Rectal smooth muscle tissue (tissue), 1 donor: Measurements from ENCODE around the gene TUBB6.
A peak's percentile ranks its signal among the peaks of the same experiment; 100 is the strongest.

Source experiments
- H3K27ac ChIP-seq: one replicate; pipeline ENCODE4 v1.7.0; 2013; ENCODE audit warnings: low read depth, low read length, inconsistent platforms
- H3K27me3 ChIP-seq: one replicate; pipeline ENCODE4 v1.7.0; 2013; ENCODE audit warnings: low read length; ENCODE audit not compliant: control insufficient read depth, insufficient read depth
- H3K36me3 ChIP-seq: one replicate; pipeline ENCODE4 v1.7.0; 2013; ENCODE audit warnings: low read length; ENCODE audit not compliant: control insufficient read depth, insufficient read depth
- H3K4me1 ChIP-seq: one replicate; pipeline ENCODE4 v1.7.0; 2013; ENCODE audit warnings: low read length; ENCODE audit not compliant: control insufficient read depth, insufficient read depth
- H3K4me3 ChIP-seq: one replicate; pipeline ENCODE4 v1.7.0; 2013; ENCODE audit warnings: low read length
- H3K9ac ChIP-seq: one replicate; pipeline ENCODE4 v1.7.0; 2013; ENCODE audit warnings: low read length

TUBB6 gene

GRCh38 chr18:12310762-12311161, 2.7 kb downstream of the TUBB6 start:
- Histone ChIP-seq H3K27me3 (no peaks in the 10 kb centered on the region), H3K4me1 (peaks cover 38% of the 10 kb centered on the region), H3K9ac (no peak overlapping the region), H3K4me3 (no peak overlapping the region), H3K36me3 (no peaks in the 10 kb centered on the region), H3K27ac (peak overlapping the region; percentile 64)

- H3K4me1 ChIP-seq = peaks cover 49% of the 10 kb centered on the region
- H3K9ac ChIP-seq = no peak overlapping the region
- H3K27me3 ChIP-seq = no peaks in the 10 kb centered on the region
- peak overlapping the region; percentile 76 for H3K27ac ChIP-seq
- peaks cover 1% of the 10 kb centered on the region for H3K36me3 ChIP-seq
- H3K4me3 ChIP-seq = no peak overlapping the region
Measured at GRCh38 chr18:12312976-12313375, 4.9 kb downstream of the TUBB6 start.

GRCh38 chr18:12313530-12314245, 5.6 kb downstream of the TUBB6 start:
- H3K9ac ChIP-seq = no peak overlapping the region
- peaks cover 56% of the 10 kb centered on the region for H3K4me1 ChIP-seq
- no peak overlapping the region for H3K4me3 ChIP-seq
- no peaks in the 10 kb centered on the region for H3K27me3 ChIP-seq
- H3K27ac ChIP-seq = peak overlapping the region; percentile 76
- H3K36me3 ChIP-seq = peaks cover 3% of the 10 kb centered on the region

- Histone ChIP-seq H3K27ac (peak overlapping the region; percentile 84), H3K27me3 (no peaks in the 10 kb centered on the region), H3K4me1 (peaks cover 55% of the 10 kb centered on the region), H3K4me3 (no peak overlapping the region), H3K36me3 (peaks cover 3% of the 10 kb centered on the region), H3K9ac (no peak overlapping the region)
Measured at GRCh38 chr18:12314591-12315305, 6.7 kb downstream of the TUBB6 start.

GRCh38 chr18:12315490-12315889, 7.4 kb downstream of the TUBB6 start:
- peaks cover 51% of the 10 kb centered on the region for H3K4me1 ChIP-seq
- no peak overlapping the region for H3K4me3 ChIP-seq
- H3K27ac ChIP-seq = peak overlapping the region; percentile 84
- H3K9ac ChIP-seq = no peak overlapping the region
- H3K27me3 ChIP-seq = no peaks in the 10 kb centered on the region
- H3K36me3 ChIP-seq = peaks cover 3% of the 10 kb centered on the region

GRCh38 chr18:12315911-12316310, 7.9 kb downstream of the TUBB6 start:
- H3K27ac ChIP-seq = peak overlapping the region; percentile 84
- H3K4me3 ChIP-seq = no peak overlapping the region
- no peak overlapping the region for H3K9ac ChIP-seq
- H3K4me1 ChIP-seq = peaks cover 49% of the 10 kb centered on the region
- peaks cover 3% of the 10 kb centered on the region for H3K36me3 ChIP-seq
- H3K27me3 ChIP-seq = no peaks in the 10 kb centered on the region

- no peak overlapping the region for H3K9ac ChIP-seq
- H3K4me1 ChIP-seq = peaks cover 49% of the 10 kb centered on the region
- no peaks in the 10 kb centered on the region for H3K27me3 ChIP-seq
- H3K4me3 ChIP-seq = no peak overlapping the region
- H3K27ac ChIP-seq = peak overlapping the region; percentile 84
- H3K36me3 ChIP-seq = peaks cover 7% of the 10 kb centered on the region
Measured at GRCh38 chr18:12317664-12318333, 9.8 kb downstream of the TUBB6 start.

GRCh38 chr18:12318334-12318697, 10.3 kb downstream of the TUBB6 start:
- Histone ChIP-seq H3K4me1 (peaks cover 45% of the 10 kb centered on the region), H3K36me3 (peaks cover 7% of the 10 kb centered on the region), H3K9ac (no peak overlapping the region)

GRCh38 chr18:12318857-12319256, 10.8 kb downstream of the TUBB6 start:
- peaks cover 7% of the 10 kb centered on the region for H3K36me3 ChIP-seq

More at GRCh38 chr18:12318334-12318697, 10.3 kb downstream of the TUBB6 start:
- Histone ChIP-seq H3K4me3 (no peak overlapping the region), H3K27ac (peak overlapping the region; percentile 84), H3K27me3 (no peaks in the 10 kb centered on the region)

GRCh38 chr18:12321333-12321732, 13.3 kb downstream of the TUBB6 start:
- no peaks in the 10 kb centered on the region for H3K27me3 ChIP-seq
- H3K4me1 ChIP-seq = peaks cover 20% of the 10 kb centered on the region
- H3K4me3 ChIP-seq = no peak overlapping the region
- H3K36me3 ChIP-seq = peaks cover 20% of the 10 kb centered on the region
- no peak overlapping the region for H3K9ac ChIP-seq
- no peak overlapping the region for H3K27ac ChIP-seq

More at GRCh38 chr18:12318857-12319256, 10.8 kb downstream of the TUBB6 start:
- H3K4me1 ChIP-seq = peaks cover 45% of the 10 kb centered on the region
- no peak overlapping the region for H3K4me3 ChIP-seq
- H3K9ac ChIP-seq = no peak overlapping the region
- H3K27ac ChIP-seq = peak overlapping the region; percentile 84
- no peaks in the 10 kb centered on the region for H3K27me3 ChIP-seq

- H3K36me3 ChIP-seq = peaks cover 41% of the 10 kb centered on the region
- H3K27ac ChIP-seq = no peak overlapping the region
- no peak overlapping the region for H3K4me3 ChIP-seq
- H3K4me1 ChIP-seq = peaks cover 5% of the 10 kb centered on the region
- no peak overlapping the region for H3K9ac ChIP-seq
- no peaks in the 10 kb centered on the region for H3K27me3 ChIP-seq
Measured at GRCh38 chr18:12324991-12325725, 17.1 kb downstream of the TUBB6 start.

- peaks cover 41% of the 10 kb centered on the region for H3K36me3 ChIP-seq
Measured at GRCh38 chr18:12325726-12326245, 17.7 kb downstream of the TUBB6 start.

More at GRCh38 chr18:12325726-12326245, 17.7 kb downstream of the TUBB6 start:
- no peak overlapping the region for H3K9ac ChIP-seq
- no peak overlapping the region for H3K27ac ChIP-seq
- no peak overlapping the region for H3K4me3 ChIP-seq
- H3K27me3 ChIP-seq = no peaks in the 10 kb centered on the region
- H3K4me1 ChIP-seq = peaks cover 5% of the 10 kb centered on the region
